ENCODE results near the gene GAL3ST2.
"Not testable (repeated sequence)": the region's sequence is repeated elsewhere in the genome, so short reads cannot be mapped to it uniquely, and the experiment has no call there.

Gene GAL3ST2

DNA sequence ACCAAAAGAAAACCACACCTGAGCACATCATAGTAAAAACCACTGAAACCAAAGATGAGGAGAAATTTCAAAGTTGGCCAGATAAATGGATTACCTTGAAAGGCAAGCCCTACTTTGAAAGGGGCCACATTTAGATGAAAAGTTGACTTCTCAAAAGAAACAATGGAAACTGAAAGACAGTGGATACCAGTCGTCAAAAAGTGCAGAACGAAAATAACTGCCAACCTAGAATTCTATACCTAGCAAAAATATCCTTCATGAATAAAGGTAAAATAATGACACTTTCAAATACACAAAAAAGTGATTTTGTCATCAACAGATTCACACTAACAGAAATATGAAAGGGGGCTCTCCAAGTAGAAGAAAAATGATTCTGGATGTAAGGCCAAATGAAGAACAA, 50.8 kb downstream of the GAL3ST2 start:
- H3K27me3 ChIP-seq (ENCODE audit: control insufficient read depth, insufficient read depth, low read length): peaks cover 9% of the 10 kb centered on the region
- H3K36me3 ChIP-seq (ENCODE audit: control insufficient read depth, insufficient read depth, low read length): no peaks in the 10 kb centered on the region
- no peak overlapping the region for H3K4me3 ChIP-seq (ENCODE audit: low read depth, low read length)
- no peak overlapping the region for H3K9ac ChIP-seq (ENCODE audit: low read depth, low read length)
- no peaks in the 10 kb centered on the region for H3K9me3 ChIP-seq (ENCODE audit: control insufficient read depth, insufficient read depth, low read length)
- no peaks in the 10 kb centered on the region for H3K4me1 ChIP-seq (ENCODE audit: control insufficient read depth, insufficient read depth, low read length)

DNA sequence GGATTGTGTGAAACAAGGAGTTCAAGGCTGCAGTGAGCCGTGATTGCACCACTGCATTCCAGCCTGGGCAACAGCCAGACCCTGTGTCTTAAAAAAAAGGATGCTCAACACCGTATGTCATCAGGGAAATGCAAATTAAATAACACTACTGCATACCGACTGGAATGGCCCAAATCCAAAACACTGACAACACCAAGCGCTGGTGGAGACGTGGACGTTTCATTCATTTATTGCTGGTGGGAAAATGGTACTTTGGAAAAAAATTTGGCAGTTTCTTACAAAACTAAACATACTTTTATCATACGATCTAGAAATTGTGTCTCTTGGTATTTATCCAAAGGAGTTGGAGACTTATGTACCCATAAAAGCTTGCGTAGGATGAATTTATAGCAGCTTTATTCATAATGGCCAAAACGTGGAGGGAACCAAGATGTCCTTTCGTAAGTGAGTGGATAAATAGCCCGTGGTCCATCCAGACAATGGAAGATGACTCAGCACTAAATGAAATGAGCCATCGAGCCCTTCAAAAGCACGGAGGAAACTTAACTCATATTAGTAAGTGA, 56.6 kb downstream of the GAL3ST2 start:
- Histone ChIP-seq H3K4me1 (ENCODE audit: control insufficient read depth, insufficient read depth, low read length) (no peaks in the 10 kb centered on the region), H3K27me3 (ENCODE audit: control insufficient read depth, insufficient read depth, low read length) (no peaks in the 10 kb centered on the region), H3K9me3 (ENCODE audit: control insufficient read depth, insufficient read depth, low read length) (no peaks in the 10 kb centered on the region), H3K9ac (ENCODE audit: low read depth, low read length) (no peak overlapping the region), H3K4me3 (ENCODE audit: low read depth, low read length) (no peak overlapping the region), H3K36me3 (ENCODE audit: control insufficient read depth, insufficient read depth, low read length) (no peaks in the 10 kb centered on the region)

DNA sequence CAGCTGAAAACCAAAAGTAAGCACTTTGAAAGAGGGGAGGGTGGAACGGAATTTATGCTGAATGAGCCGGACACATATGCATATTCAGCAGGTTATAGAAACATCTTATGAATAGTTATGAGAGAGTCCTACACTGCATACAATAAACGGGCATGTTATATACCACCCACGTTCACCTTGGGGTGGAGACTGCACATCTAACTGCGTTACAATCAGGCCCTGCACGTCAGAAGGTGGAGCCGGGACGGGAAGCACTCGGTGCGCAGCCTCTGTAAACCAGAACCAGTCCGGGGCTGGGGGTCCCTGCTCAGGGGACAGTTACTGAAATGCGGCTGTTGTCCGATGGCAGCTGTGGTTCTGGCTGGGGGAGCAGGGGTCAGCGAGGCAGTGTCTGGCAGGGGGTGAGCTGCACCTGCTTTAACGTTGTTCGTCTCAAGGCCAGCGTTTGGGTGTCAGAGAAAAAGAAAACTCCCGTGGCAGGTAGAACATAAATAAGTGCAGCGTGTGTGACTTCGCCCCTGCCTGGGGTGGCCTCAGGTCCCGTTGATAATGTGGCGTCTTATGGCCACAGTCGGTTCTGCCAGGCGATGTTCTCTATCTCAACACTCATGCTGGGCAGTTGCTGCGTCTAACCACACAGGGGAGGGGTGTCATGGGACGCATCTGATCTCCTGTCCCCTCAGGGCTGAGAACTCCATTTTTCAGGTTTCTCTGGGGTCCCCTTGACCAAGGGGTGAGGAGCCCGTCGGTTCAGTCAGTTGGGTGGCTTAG, 57.3 kb downstream of the GAL3ST2 start:
- not testable (repeated sequence) for H3K27me3 ChIP-seq (ENCODE audit: control insufficient read depth, insufficient read depth, low read length); H3K9me3 ChIP-seq (ENCODE audit: control insufficient read depth, insufficient read depth, low read length); H3K4me1 ChIP-seq (ENCODE audit: control insufficient read depth, insufficient read depth, low read length); H3K36me3 ChIP-seq (ENCODE audit: control insufficient read depth, insufficient read depth, low read length); H3K9ac ChIP-seq (ENCODE audit: low read depth, low read length); H3K4me3 ChIP-seq (ENCODE audit: low read depth, low read length)

DNA sequence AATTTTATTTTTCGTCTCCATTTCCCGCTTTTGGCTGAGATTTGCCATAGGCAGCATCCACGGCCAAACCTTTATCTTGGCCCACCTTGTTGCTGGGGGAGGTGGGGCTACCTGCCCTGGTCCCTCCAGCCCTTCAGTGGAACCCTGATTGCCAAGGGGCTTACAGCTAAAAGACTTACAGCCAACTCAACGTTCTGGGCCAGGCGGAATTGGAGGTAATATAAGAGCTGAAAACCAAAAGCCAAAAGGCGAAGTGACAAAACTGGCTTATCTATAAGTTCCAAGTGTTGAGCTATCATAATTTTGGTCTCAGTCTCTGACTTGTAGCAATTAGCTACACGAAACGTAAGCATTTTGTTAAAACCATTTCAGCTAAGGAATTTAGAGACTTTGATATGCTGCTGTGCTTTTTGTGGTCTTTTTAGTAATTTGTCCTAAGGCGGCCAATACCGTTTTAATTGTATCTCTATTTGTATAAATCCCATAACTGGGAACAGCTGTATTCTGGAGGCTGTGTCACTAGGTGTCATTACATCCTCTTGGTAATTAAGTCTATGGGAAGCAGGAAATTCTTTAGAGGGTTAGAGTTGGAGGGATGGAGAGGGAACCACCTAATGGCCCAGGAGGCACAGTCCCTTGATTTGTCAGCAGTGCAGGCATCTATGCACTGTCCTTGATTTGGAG, 58.0 kb downstream of the GAL3ST2 start:
- H3K9ac ChIP-seq (ENCODE audit: low read depth, low read length): no peak overlapping the region
- H3K27me3 ChIP-seq (ENCODE audit: control insufficient read depth, insufficient read depth, low read length): no peaks in the 10 kb centered on the region
- H3K4me1 ChIP-seq (ENCODE audit: control insufficient read depth, insufficient read depth, low read length): no peaks in the 10 kb centered on the region
- H3K4me3 ChIP-seq (ENCODE audit: low read depth, low read length): no peak overlapping the region
- H3K36me3 ChIP-seq (ENCODE audit: control insufficient read depth, insufficient read depth, low read length): no peaks in the 10 kb centered on the region
- no peaks in the 10 kb centered on the region for H3K9me3 ChIP-seq (ENCODE audit: control insufficient read depth, insufficient read depth, low read length)

DNA sequence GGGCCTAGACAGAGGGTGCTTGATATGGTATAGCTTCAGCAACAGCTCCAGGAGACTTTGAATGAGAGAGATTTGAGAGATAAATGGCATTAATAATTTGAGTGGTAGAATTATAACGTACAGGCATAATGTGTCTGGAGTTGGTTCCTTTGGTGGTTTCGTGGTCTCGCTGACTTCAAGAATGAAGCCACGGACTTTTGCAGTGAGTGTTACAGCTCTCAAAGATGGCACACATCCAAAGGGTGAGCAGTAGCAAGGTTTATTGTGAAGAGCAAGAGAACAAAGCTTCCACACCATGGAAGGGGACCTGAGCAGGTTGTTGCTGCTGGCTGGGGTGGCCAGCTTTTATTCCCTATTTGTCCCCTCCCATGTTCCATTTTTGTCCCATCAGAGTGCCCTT, 59.0 kb downstream of the GAL3ST2 start:
- Histone ChIP-seq H3K27me3 (ENCODE audit: control insufficient read depth, insufficient read depth, low read length) (no peaks in the 10 kb centered on the region), H3K36me3 (ENCODE audit: control insufficient read depth, insufficient read depth, low read length) (no peaks in the 10 kb centered on the region), H3K4me3 (ENCODE audit: low read depth, low read length) (no peak overlapping the region), H3K4me1 (ENCODE audit: control insufficient read depth, insufficient read depth, low read length) (no peaks in the 10 kb centered on the region), H3K9ac (ENCODE audit: low read depth, low read length) (no peak overlapping the region), H3K9me3 (ENCODE audit: control insufficient read depth, insufficient read depth, low read length) (no peaks in the 10 kb centered on the region)

DNA sequence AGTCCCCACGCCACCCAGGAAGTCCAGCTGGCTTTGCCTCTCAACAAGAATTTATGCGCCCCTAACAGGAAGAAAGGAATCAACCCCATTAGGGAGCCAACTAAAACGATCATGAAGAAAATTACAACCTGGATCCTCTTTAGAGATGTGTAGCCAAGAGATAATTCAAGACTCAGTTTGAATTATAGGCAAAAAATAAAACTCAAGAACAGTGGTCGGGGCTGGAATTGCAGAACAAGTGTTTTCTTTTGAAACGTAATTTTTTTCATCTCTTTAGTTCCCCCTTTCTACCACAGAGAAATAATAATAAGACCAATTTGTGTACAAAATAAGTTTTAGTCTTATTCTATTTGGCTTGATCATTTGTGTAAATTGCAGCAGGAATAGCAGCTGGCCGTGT, 59.7 kb downstream of the GAL3ST2 start:
- no peak overlapping the region for H3K9ac ChIP-seq (ENCODE audit: low read depth, low read length)
- H3K4me3 ChIP-seq (ENCODE audit: low read depth, low read length): no peak overlapping the region
- no peaks in the 10 kb centered on the region for H3K9me3 ChIP-seq (ENCODE audit: control insufficient read depth, insufficient read depth, low read length)
- no peaks in the 10 kb centered on the region for H3K4me1 ChIP-seq (ENCODE audit: control insufficient read depth, insufficient read depth, low read length)
- H3K36me3 ChIP-seq (ENCODE audit: control insufficient read depth, insufficient read depth, low read length): no peaks in the 10 kb centered on the region
- no peaks in the 10 kb centered on the region for H3K27me3 ChIP-seq (ENCODE audit: control insufficient read depth, insufficient read depth, low read length)

DNA sequence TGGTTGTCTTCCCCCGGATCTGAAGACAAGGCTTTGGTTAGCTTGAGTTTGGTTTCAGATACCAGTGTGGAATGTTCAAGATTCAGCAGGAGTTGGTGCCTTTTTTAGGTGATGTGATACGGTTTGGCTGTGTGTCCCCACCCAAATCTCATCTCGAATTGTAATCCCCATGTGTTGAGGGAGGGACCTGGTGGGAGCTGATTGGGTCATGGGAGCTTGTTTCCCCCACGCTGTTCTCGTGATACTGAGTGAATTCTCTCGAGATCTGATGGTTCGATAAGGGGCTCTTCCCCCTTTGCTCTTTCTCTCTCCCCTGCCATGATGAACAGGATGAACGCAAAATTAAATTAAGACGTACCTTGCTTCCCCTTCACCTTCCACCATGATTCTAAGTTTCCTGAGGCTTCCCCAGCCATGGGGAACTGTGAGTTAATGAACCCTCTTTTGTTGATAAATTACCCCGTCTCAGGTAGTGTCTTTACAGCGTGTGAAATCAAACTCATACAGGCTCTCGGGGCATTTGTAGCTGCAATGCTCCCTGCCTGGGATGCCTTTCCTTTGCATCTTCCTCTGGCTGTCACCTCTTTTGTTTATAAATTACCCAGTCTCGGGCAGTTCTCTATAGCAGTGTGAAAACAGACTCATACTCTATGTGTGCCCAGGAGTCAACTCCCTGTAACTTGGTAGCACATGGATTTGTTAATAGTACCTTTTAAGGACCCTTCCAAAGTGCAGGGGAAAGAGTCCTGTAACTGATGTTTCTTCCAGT, 60.8 kb downstream of the GAL3ST2 start:
- no peaks in the 10 kb centered on the region for H3K4me1 ChIP-seq (ENCODE audit: control insufficient read depth, insufficient read depth, low read length)
- H3K9me3 ChIP-seq (ENCODE audit: control insufficient read depth, insufficient read depth, low read length): no peaks in the 10 kb centered on the region
- H3K36me3 ChIP-seq (ENCODE audit: control insufficient read depth, insufficient read depth, low read length): no peaks in the 10 kb centered on the region
- no peaks in the 10 kb centered on the region for H3K27me3 ChIP-seq (ENCODE audit: control insufficient read depth, insufficient read depth, low read length)
- H3K4me3 ChIP-seq (ENCODE audit: low read depth, low read length): no peak overlapping the region
- H3K9ac ChIP-seq (ENCODE audit: low read depth, low read length): no peak overlapping the region

DNA sequence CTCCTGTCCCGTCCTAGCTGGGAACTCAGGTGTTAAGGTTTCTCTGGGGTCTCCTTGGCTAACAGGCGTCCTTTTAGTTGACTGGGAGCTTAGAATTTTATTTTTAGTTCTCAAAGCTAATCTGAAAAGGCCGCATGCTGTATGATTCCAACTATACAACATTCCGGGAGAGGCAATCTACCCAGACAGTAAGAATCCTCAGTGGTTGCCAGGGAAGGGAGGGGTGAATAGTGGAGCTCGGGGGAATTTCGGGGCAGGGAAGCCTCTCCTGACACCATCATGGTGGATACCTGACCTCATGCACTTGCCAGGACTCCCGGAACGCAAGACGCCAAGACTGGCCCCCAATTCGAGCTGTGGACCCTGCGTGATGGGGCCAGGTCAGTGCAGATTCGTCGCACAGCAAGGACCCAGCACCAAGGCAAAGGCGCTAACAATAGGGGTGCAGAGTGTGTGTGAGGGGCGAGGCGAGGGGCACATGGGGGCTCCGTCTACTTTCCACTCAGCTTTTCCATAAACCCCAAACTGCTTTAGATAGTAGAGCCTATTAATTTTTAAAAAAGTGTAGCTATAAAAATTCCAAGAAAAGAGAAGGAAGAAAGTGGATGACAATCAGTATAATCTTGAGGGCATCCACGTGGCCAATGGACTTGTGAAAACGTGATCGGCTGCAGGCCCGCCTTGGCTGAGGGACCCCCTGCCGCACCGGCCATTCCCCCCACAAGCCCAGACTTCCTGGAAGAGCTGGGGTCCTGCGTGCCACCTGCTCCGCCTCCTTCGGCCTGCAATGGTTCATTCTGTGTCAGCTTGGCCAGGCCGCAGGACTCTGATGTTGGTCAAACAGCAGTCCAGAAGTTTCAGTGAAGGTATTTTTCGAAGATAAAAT, 64.8 kb downstream of the GAL3ST2 start:
- H3K36me3 ChIP-seq (ENCODE audit: control insufficient read depth, insufficient read depth, low read length): no peaks in the 10 kb centered on the region
- H3K4me3 ChIP-seq (ENCODE audit: low read depth, low read length): no peak overlapping the region
- no peak overlapping the region for H3K9ac ChIP-seq (ENCODE audit: low read depth, low read length)
- no peaks in the 10 kb centered on the region for H3K4me1 ChIP-seq (ENCODE audit: control insufficient read depth, insufficient read depth, low read length)
- peaks cover 7% of the 10 kb centered on the region for H3K27me3 ChIP-seq (ENCODE audit: control insufficient read depth, insufficient read depth, low read length)
- H3K9me3 ChIP-seq (ENCODE audit: control insufficient read depth, insufficient read depth, low read length): no peaks in the 10 kb centered on the region

DNA sequence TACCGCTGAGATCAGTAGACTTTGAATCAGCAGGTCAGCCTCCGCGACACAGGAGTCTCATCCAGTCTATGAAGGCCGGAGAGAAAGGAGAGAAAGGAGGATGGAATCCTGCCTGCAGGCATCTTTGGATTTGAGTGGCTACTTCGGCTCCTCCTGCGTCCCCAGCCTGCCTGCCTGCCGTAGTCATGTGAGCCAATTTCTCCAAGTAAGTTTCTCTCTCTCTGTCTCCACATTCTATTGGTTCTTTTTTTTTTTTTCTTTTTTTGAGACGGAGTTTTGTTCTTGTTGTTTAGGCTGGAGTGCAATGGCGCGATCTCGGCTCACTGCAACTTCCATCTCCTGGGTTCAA, 65.4 kb downstream of the GAL3ST2 start:
- peaks cover 7% of the 10 kb centered on the region for H3K27me3 ChIP-seq (ENCODE audit: control insufficient read depth, insufficient read depth, low read length)
- no peaks in the 10 kb centered on the region for H3K36me3 ChIP-seq (ENCODE audit: control insufficient read depth, insufficient read depth, low read length)
- H3K4me1 ChIP-seq (ENCODE audit: control insufficient read depth, insufficient read depth, low read length): no peaks in the 10 kb centered on the region
- H3K4me3 ChIP-seq (ENCODE audit: low read depth, low read length): no peak overlapping the region
- H3K9ac ChIP-seq (ENCODE audit: low read depth, low read length): no peak overlapping the region
- no peaks in the 10 kb centered on the region for H3K9me3 ChIP-seq (ENCODE audit: control insufficient read depth, insufficient read depth, low read length)

DNA sequence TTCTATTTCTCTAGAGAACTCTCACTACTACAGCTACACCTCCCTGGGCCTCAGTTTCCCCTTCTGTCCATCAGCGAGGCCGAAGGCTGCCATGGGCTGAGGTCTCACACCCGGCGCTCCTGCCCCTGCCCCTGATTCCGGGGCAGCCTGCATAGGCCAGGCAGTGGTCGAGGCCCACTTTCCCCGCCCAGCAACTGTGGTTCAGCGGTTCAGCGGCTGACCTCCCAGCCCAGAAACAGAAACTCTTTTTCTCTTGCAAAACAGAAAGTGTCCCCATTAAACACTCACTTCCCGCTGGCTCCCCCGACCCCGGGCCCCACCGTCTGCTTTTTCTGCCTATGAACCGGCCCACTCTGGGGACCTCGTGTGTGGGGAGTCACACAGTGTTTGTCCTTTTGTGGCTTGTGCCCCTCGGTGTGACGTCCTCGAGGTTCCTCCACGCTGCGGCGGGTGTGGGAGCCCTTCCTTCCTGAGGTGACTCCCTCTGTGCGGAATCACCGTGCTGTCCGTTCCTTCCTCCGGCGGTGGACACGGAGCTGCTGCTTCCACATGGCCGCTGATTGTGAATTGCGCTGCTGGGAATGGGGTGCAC, 66.1 kb downstream of the GAL3ST2 start:
- Histone ChIP-seq H3K27me3 (ENCODE audit: control insufficient read depth, insufficient read depth, low read length) (peaks cover 7% of the 10 kb centered on the region), H3K36me3 (ENCODE audit: control insufficient read depth, insufficient read depth, low read length) (no peaks in the 10 kb centered on the region), H3K4me1 (ENCODE audit: control insufficient read depth, insufficient read depth, low read length) (no peaks in the 10 kb centered on the region), H3K9me3 (ENCODE audit: control insufficient read depth, insufficient read depth, low read length) (no peaks in the 10 kb centered on the region), H3K4me3 (ENCODE audit: low read depth, low read length) (no peak overlapping the region), H3K9ac (ENCODE audit: low read depth, low read length) (no peak overlapping the region)
